ENCODE measurements around the gene FUT2. TPM values are rescaled to one million over a fixed set of nuclear protein-coding genes. Genes with fewer than 3 reads are reported as not detected.
"Not testable (repeated sequence)": the region's sequence is repeated elsewhere in the genome, so short reads cannot be mapped to it uniquely, and the experiment has no call there.

FUT2 gene
- polyA plus RNA-seq (ENCODE audit: insufficient read depth in 1 of 5, insufficient read length in 5 of 5, low replicate concordance in 1 of 5), result 1 to 10 TPM; 1.5 to 3.2 (median 2.3) TPM
- long read RNA-seq, donor 1, result 0 reads
- long read RNA-seq, donor 2, result 0 reads
- long read RNA-seq, donor 3, result 0 reads
- long read RNA-seq, donor 4, result 0 reads
- long read RNA-seq, donor 5, result 0 reads
- long read RNA-seq, donor 6, result 0 reads
- long read RNA-seq, donor 7, result 0 reads
- long read RNA-seq, donor 8, result 0 reads

DNA sequence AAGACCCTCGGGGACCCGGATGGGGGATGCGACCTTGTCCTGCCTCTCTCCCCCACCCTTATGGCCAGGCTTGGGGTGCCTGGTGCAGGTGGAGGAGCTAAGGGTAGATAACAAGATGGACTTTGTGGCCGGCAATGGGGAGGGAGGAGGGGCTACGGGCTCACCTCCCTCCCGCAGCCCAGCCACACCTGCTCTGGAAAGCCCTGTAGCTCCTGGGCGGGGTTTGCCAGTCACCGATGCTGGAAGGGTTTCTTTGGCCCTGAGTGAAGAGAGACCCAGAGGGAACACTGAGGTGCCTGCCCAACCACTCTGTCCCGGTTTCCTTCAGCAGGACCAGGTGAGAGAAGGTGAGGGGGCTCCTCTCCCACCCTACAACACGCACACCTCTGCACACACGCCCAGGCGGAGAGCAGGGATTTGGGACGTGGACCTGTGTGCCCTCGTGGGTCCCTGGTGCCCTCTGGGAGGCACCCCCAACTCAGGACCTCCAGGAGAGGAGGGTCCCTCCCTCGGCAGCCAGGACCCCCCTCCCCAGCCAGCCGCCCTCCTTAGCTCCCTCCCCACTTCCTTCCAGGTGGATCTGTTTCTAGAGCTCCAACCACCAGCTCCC lies at the start of gene FUT2:
Gene FUT2 (plus strand): TSS at position 229 of the 610 bp plus-strand sequence. CDS start 6,986 bp downstream, outside the sequence.
- DNase-seq, result no peak

DNA sequence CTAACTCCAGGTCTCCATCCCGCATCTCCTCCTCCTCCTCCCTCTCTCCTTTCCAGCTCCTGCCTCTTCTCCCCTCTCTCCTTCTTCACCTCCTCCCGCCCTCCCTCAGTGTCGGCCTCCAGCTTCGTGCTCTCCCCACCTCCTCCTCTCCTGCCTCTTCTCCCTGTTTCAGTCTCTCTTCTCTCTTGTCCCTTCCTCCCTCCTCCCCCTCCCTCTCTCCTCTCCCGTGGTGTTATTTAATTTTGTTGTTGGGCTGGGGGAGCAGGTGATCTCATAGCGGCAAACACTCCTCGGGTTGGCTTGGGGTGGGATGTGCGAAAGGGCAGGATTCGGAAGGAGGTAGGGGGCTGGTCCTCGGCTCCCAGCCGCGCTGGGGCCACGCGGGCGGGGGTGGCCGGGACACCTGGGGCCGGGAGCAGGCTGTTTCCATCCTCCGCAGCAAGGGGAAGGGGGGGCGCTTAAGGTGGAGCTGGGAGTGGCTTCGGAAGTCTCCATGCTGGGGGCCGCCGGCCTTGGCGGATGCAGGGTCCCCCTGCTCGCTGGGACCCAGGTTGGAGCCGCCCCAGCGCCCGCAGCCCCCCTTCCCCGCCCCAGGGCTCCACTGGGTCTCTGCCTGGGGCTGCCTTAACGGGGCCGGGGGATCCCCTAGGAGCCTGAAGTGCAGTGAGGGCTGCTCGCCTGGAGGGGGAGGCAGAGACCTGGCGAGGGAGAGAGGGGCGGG lies 49.6 kb upstream of the FUT2 start, which contains the start of gene CA11:
Gene CA11 (minus strand): TSS at position 187 of the 721 bp plus-strand sequence. CDS start 555 bp downstream, outside the sequence.
- peak; percentile 83 to 86 for DNase-seq

DNA sequence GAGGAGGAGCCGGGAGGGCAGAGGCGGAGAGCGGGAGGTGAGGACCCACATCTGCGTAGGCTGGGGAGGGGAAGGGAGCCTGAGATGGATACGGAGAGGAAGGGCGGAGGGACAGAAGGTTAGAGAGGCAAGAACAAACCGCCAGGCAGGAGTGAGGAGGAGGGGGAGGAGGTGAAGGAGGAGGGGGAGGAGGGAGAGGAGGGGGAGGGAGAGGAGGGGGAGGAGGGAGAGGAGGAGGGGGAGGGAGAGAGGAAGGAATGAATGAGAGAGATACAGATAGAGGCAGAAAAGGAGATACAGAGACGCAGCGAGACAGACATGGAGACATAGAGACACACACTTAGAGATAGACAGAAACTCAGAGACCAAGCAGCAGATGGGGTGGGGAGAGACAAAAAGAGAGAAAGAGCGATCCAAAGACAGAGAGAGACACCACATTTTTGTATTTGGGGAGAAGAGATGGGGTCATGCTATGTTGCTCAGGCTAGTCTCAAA lies 49.0 kb upstream of the FUT2 start:
- DNase-seq, result no peak

DNA sequence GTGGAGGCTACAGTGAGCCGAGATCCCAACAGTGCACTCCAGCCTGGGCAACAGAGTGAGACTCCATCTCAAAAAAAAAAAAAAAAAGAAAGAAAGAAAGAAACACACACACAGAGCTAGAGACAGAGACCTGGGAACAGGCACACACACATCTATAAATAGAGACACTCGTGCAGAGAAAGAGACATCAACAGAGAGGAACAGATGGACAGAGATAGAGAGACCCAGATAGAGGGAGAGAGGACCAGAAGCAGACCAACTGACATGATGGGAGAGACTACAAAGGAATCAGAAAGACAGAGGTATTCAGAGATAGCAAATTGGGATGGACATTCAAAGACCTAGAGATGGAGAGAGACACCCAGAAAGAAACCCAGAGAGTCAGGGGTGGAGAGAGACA lies 47.6 kb upstream of the FUT2 start:
- no peak for DNase-seq

DNA sequence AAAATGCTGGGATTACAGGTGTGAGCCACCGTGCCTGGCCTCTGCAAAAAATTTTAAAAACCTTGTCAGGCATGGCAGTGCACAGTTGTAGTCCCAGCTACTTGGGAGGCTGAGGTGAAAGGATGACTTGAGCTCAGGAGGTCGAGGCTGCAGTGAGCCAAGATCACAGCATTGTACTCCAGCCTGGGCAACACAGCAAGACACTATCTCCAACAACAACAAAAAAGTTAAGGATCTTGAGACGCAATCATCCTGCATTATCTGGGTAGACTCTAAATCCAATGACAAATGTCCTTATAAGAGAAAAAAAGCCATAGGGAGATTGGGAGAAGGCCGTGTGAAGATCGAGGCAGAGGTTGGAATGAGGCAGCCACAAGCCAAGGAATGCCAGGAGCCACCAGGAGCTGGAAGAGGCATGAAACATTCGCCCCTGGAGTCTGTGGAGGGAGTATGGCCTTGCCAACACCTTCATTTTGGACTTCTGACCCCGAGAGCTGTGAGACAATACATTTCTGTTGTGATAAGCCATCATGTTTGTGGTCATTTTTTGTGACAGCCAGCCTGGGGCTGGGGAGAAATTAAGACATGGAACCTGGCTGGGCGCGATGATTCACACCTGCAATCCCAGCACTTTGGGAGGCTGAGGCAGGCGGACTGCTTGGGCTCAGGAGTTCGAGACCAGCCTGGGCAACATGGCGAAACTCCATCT lies 44.6 kb upstream of the FUT2 start:
- no peak for DNase-seq

DNA sequence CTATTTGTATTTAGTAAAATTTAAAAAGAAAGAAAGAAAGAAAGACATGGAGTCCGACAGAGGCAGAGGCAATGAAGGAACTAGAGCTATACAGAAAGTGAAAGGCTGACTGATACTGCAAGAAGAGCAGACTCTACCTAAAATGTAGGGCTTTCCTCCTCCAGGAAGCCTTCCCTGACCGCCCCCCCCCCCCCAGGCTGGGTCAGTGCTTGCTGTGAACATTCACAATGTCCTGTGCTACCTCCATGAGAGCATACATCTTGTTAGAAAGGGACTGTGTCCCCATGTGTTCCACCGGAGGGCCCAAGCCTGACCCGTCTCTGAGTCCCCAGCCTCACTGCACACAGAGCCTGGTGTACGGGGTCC lies 44.1 kb upstream of the FUT2 start:
- no peak for DNase-seq

DNA sequence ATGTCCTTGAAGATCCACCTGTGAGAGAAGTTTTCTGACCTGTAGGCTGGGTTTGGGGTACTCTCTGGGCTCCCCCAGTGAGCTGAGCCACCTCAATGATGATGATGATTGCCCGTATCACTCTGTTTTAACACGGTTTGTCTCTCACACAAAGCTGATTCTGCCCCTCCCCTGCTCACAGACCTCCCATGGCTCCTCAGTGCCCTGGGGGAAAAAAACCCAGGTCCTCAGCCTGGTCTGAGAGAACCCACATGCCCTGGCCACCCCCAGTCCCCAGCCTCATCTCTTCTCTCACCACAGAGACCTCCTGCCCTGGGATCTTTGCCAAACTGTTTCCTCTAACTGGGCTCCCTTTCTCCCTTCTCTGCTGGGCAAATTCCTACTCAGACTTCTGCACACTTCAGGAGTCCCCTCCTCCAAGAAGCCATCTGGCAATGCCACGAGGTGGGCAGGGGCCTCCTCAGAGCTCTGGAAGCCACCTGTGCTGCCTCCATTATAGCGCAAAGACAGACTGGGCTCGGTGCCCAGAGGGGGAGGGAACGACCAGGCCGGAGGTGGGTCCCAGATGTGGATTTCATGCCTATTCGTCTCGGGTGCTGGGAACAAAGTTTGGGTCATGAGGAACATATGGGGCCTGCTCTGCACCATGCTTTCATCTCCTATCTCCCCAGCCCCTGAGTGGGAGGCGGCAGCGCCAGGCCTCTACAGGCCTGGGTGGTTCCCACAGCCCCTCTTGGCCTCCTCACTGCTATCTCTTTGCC lies 41.3 kb upstream of the FUT2 start:
- no peak for DNase-seq

DNA sequence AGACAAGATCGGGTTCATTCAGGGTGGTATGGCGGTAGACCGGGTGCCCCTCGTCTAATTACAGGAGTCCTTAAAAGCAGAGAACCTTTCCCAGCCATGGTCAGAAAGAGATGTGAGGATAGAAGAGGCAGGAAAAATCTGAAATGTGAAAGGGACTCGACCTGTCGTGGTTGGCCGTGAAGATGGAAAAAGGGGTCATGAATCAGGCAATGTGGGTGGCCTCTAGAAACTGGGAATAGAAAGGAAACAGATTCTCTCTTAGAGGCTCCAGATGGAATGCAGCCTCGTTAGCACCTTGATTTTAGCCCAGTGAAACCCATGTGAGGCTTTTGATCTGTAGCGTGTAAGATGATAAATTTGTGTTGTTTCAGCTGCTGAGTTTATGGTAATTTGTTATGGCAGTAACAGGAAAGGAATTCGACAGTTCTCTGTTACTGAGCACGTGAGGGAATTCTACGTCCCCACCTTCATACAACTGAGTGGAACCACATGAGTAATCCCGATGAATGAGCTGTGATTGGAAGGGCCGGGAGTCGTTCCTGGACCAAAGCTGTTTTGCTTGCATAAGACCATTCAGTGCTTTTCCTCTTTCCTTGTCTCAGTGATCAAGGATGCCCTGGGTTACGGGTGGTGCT lies 38.8 kb upstream of the FUT2 start:
- DNase-seq, result no peak

DNA sequence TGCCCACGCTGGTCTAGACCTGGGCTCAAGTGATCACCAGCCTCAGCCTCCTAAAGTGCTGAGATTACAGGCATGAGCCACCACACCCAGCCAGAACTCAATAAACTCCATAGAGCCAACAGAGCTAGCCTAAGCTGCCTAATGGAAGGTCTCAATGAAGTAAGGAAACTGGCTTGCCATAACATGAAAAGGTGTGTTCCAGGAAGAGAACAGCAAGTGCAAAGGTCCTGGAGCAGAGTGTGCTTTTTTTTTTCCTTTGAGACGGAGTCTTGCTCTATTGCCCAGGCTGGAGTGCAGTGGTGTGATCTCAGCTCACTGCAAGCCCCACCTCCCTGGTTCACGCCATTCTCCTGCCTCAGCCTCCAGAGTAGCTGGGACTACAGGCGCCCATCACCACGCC lies 37.9 kb upstream of the FUT2 start:
- not testable (repeated sequence) for DNase-seq

DNA sequence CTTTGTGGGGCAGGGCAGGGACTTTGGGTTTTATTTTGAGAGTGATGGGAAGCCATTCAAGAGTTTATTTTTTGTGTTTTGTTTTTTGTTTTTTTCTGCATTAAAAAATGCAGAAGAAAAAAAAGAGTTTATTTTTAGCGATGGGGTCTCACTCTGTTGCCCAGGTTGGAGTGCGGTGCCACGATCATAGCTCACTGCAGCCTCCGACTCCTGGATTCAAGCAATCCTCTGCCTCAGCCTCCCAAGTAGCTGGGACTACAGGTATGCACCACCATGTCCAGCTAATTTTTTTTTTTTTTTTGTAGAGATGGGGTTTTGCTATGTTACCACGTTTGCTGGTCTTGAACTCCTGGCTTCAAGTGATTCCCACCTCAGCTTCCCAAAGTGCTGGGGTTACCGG lies 37.3 kb upstream of the FUT2 start:
- DNase-seq, result no peak

DNA sequence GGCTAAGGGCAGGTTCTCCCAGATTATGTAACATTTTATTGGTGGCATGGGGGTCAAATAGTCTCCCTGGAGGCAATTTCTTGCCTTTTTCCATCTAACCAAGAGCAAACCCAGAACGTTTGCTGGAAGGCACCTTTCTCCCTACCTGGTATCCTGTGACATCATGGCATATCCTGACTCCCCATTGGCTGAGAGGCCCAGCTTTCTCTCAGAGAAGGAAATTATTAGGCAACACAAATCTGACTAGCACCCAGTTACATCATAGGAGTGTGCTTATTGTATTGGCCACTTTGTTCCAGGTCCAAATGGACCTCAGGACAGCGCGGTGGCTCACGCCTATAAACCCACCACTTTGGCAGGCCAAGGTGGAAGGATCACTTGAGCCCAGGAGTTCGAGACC lies 36.0 kb upstream of the FUT2 start:
- DNase-seq, result no peak

DNA sequence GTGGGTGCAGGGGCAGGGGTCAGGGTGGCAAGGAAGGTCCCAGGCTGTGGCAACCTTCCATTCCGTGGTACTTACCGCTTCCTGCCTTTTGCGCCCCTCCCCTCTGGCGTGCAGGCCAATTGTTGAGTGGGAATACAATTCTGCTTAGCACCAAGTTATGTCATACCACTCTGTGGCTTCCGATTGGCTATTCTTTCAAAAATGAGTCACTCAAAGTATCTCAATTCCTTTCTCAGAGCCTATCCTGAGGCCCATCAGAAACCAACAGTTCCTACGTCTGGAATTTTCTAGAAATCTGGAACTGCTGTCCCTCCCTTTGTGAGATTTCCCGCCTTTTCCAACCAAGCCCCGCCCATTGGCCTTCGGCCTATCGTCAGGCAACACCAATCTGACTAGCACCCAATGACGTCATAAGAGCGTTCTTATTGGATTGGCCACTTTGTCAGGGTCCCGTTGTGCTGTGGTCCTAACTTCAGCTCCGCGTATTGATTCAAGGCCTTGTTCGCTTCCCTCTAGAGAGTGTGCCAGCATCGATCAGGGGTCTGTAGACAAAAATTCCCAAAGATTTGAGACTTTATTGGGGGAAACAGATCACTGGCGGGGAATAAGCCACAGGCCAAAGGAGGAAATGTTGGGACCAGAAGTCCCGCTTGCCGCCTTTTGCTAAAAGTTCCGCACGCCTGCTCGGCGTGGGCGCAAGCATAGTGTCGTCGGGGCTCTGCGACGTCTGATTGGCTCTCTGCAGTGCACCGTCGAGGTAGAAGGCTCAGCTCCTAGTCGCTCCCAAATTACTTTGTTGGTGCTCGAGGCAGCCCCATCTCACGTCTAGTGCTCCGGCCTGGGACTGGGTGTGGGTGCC lies 34.7 kb upstream of the FUT2 start:
- DNase-seq, result peak; percentile 81 to 82

DNA sequence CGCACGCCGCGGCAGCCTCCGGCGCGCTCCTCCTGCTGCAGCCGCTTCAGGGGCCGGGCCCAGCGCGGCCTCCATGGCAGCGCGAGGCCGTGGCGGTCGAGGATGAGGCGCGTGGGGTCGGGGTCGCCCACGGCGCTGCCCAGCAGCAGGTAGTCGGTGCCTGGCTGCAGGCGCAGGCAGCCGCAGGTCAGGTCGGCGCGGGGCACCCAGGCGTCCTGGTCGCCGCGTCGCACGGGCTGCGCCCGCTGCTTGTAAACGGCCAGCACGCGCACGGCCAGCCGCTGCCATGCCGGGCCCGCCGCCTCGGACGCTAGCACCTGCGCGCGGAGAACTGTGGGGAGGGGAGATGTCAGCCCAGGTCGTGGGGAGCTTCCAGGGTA lies 34.1 kb upstream of the FUT2 start:
- DNase-seq, result no peak

DNA sequence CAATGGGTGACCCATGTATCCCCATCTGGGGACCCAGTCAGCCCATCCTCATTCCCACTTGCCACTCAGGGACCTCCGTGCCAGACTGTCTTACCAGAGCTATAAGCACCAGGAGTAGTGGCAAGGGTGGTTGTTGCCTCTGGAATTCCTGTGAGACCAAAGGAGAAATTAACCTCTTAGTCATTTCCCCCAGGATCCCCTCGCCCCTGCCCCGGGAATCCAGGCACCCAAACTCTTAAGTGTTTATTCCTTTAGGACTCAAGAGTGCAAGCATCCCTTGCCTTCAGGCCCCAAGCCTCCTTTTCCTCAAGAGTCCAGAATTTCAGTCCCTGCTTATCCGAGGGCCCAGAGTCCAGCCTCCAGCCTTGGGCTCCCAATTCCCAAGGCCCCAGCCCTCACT lies 32.1 kb upstream of the FUT2 start:
- no peak for DNase-seq

DNA sequence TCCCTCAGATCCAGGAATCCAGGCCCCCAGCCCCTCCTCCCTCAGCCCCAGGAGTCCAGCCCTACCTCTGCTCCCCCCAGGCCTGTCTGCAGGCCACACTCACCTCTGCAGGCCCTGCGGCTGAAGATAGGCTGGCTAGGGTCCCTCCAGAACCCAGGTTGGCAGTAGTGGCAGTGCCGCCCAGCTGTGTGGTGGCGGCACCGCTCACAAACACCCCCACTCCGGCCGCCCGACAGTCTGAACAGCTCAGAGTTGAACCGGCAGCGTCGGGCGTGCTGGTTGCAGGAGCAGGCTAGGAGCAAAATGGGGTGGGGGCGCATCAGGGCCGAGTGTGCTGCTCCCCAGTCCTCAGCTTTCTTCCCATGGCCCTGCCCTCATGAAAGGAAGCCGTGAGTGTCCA lies 31.3 kb upstream of the FUT2 start:
- no peak for DNase-seq

DNA sequence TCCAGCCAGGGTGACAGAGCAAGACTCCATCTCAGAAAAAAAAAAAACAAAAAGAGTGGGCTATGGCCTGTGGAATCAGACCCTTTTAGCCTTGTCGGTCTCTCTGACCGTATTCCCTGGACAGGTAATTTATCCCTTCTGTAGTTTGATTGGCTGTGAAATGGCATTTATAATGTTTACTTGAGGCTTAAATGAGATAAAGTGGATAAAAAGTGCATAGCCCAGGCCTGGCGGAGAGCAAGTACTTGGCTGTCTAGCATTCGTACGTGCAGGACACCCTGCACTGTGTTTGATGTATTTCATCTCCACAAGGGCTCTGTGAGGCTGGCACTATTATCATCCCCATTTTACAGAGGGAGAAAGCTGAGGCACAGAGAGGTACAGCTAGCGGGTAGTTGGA lies 30.0 kb upstream of the FUT2 start:
- no peak for DNase-seq

DNA sequence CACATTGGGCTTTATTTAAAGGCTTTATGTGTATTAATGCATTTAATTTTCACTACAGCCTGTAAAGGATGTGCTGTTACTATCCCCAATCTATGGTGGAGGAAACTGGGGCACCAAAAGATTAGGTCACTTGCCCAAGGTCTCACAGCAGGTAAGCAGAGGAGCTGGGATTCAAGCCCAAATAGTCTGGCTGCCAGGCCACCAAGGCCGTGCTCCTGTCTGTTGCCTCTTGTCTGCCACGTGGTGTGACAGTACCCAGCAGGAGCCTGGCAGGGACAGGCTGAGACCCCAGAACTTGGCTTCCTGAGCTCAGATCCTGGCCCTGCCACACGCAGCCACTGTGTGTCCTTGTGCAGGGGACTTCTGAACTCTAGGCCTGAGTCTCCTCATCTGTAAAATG lies 27.4 kb upstream of the FUT2 start:
- no peak for DNase-seq

DNA sequence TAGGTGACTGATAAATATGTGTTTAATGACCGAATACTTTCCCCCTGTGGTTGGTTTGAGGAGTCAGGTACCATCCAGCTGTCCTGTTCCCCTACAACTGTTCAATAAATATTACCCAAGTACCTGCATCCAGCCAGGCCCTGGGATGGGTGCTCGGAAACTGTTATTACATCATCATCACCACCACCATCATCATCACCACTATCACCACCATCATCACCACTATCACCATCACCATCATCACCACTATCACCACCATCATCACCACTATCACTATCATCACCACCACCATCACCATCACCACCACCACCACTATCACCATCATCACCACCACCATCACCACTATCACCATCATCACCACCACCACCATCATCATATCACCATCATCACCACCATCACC lies 27.0 kb upstream of the FUT2 start:
- DNase-seq, result no peak

DNA sequence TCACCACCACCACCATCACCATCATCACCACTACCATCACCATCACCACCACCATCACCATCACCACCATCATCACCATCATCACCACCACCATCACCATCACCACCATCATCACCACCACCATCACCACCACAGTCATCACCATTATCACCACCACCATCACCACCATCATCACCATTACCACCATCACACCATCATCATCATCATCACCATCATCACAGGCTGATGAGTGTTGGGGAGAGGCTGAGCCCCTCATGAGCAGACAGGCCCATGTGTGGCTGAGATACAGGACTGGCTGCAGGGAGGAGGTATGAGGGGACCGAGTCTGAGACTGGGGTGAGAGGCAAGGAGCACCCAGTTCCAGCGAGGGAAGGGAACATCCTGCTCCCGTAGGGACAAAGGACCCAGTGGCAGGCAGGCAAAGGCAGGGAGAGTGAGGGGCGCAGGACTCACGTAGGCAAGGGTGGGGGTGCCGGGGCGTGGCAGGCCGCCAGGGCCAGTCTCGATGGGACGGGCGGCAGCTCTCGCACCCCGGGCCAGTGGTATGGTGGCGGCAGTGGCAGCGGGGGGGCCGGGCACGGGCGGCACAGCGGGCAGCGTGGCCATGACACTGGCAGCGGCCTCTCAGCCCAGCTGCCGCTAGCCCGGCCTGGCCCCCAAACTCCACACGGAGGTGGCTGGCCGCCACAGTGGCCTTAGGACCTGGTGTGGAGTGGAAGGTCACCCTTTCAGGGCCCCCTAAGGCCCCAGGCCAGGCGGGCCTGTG lies 25.7 kb upstream of the FUT2 start:
- no peak for DNase-seq

Measured in right lung (tissue), 10 donors.